Smooth muscle cell (in vitro differentiated cells): Measurements from ENCODE around the gene YY1. TPM values are rescaled to one million over a fixed set of nuclear protein-coding genes. Genes with fewer than 3 reads are reported as not detected.

Source experiments
- DNase-seq: peaks from one replicate; lab custom pipeline; 2025; ENCODE audit not compliant: unreplicated experiment; lab: John Stamatoyannopoulos, UW
- H2AFZ ChIP-seq: fragments of 200-600 bp; sonication (generic); 2 replicates; pipeline ENCODE4 v1.6.0; 2016; ENCODE audit warnings: antibody characterized with exemption, low read depth, mild to moderate bottlenecking
- H3F3A ChIP-seq: fragments of 200-600 bp; sonication (generic); 2 replicates; pipeline ENCODE4 v1.6.0; 2017; ENCODE audit warnings: antibody characterized with exemption, low read depth
- H3K27ac ChIP-seq: fragments of 200-600 bp; sonication (generic); 2 replicates; pipeline ENCODE4 v1.5.1; 2016; ENCODE audit warnings: low read depth, mild to moderate bottlenecking
- H3K27me3 ChIP-seq: fragments of 200-600 bp; sonication (generic); 2 replicates; pipeline ENCODE4 v1.6.1; 2016; ENCODE audit warnings: low read depth, mild to moderate bottlenecking
- H3K36me3 ChIP-seq: fragments of 200-600 bp; sonication (generic); 2 replicates; pipeline ENCODE4 v1.5.1; 2016; ENCODE audit warnings: low read depth
- H3K4me1 ChIP-seq: fragments of 200-600 bp; sonication (generic); 2 replicates; pipeline ENCODE4 v1.5.1; 2016; ENCODE audit warnings: low read depth
- H3K4me2 ChIP-seq: fragments of 200-600 bp; sonication (generic); 2 replicates; pipeline ENCODE4 v1.6.0; 2016; ENCODE audit warnings: mild to moderate bottlenecking
- H3K4me3 ChIP-seq: fragments of 200-600 bp; sonication (generic); 2 replicates; pipeline ENCODE4 v1.5.1; 2016; ENCODE audit warnings: mild to moderate bottlenecking
- H3K79me2 ChIP-seq: fragments of 200-600 bp; sonication (generic); 2 replicates; pipeline ENCODE4 v1.6.0; 2016; ENCODE audit warnings: low read depth, mild to moderate bottlenecking
- H3K9ac ChIP-seq: fragments of 200-600 bp; sonication (generic); 2 replicates; pipeline ENCODE4 v1.6.0; 2016; ENCODE audit warnings: low read depth
- H3K9me3 ChIP-seq: fragments of 200-600 bp; sonication (generic); replicated peaks from 2 replicates; pipeline ENCODE4 v1.5.1; 2016; ENCODE audit warnings: low read depth
- H4K20me1 ChIP-seq: fragments of 200-600 bp; sonication (generic); 2 replicates; pipeline ENCODE4 v1.6.0; 2016; ENCODE audit warnings: low read depth
- WGBS: methylation state at CpG from one replicate; pipeline ENCODE4 v1.1.7; 2016; ENCODE audit warnings: low lambda C conversion rate; 5-methylcytosine and 5-hydroxymethylcytosine counted together
- polyA plus RNA-seq: library from polyadenylated mRNA; unstranded; fragments of >200 nt; fragmentation: Nextera tagmentation; extraction: Ambion mirVana; gene quantifications from 2 replicates; pipeline ENCODE4 v1.2.1, GENCODE V29; 2016
- total RNA-seq: library from RNA; depleted of rRNA; stranded (reverse); fragments of >200 nt; gene quantifications from 2 replicates; pipeline ENCODE4 v1.2.3, GENCODE V29; 2014
- TF ChIP-seq, protein P1 (sequence below): fragments of 200-600 bp; sonication (generic); IDR thresholded peaks from 2 replicates; pipeline ENCODE4 v1.5.1; 2017; ENCODE audit warnings: borderline replicate concordance, mild to moderate bottlenecking, antibody characterized with exemption; ENCODE audit not compliant: insufficient read depth, poor library complexity, severe bottlenecking

YY1 gene
- total and polyA plus RNA-seq, 2 experiments from 2014 or later = 28.2 to 48.7 TPM

GRCh38 chr14:100240668-100241032 is 1.7 kb downstream of the YY1 start:
- peak overlapping the region; percentile 95 for H3K4me3 ChIP-seq
- H3K9ac ChIP-seq = peak overlapping the region; percentile 93
- H3K27ac ChIP-seq = peak overlapping the region; percentile 96
- H3K4me2 ChIP-seq = peak overlapping the region; percentile 98
- no peaks in the 10 kb centered on the region for H3K9me3 ChIP-seq
- H3F3A ChIP-seq = peaks cover 15% of the 10 kb centered on the region
- H3K79me2 ChIP-seq = peaks cover 83% of the 10 kb centered on the region
- DNase-seq = no peak
- under 1% methylated on average over 13 of the region's 13 CpGs for WGBS
- no peaks in the 10 kb centered on the region for H3K27me3 ChIP-seq
- TF ChIP-seq, protein P1, sequence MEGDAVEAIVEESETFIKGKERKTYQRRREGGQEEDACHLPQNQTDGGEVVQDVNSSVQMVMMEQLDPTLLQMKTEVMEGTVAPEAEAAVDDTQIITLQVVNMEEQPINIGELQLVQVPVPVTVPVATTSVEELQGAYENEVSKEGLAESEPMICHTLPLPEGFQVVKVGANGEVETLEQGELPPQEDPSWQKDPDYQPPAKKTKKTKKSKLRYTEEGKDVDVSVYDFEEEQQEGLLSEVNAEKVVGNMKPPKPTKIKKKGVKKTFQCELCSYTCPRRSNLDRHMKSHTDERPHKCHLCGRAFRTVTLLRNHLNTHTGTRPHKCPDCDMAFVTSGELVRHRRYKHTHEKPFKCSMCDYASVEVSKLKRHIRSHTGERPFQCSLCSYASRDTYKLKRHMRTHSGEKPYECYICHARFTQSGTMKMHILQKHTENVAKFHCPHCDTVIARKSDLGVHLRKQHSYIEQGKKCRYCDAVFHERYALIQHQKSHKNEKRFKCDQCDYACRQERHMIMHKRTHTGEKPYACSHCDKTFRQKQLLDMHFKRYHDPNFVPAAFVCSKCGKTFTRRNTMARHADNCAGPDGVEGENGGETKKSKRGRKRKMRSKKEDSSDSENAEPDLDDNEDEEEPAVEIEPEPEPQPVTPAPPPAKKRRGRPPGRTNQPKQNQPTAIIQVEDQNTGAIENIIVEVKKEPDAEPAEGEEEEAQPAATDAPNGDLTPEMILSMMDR = no peak
- peaks cover 21% of the 10 kb centered on the region for H3K4me1 ChIP-seq
- peaks cover 74% of the 10 kb centered on the region for H4K20me1 ChIP-seq
- no peaks in the 10 kb centered on the region for H3K36me3 ChIP-seq
- no peak overlapping the region for H2AFZ ChIP-seq

DNA sequence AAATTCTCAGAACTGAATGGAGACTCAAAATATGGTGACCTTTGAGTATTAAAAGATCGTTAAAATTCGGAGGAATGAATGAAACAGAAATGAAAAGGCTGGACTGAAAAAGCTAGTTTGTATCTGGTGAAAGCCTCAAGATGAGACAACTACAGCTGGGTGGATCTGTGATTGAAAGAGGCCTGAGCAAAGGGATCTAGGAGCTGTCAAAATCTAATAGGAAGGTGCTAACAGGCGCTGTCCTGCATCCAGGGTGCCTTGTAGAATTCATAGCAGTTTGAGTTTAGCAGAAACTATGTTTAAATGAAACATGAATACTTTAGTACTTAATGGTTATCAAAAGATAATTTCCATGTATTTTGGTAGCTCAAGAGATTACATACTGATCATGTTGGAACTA is 2.3 kb downstream of the YY1 start:
- H3K79me2 ChIP-seq = peaks cover 83% of the 10 kb centered on the region
- peak overlapping the region; percentile 93 for H3K9ac ChIP-seq
- peak overlapping the region; percentile 96 for H3K27ac ChIP-seq
- no peaks in the 10 kb centered on the region for H3K36me3 ChIP-seq
- no peaks in the 10 kb centered on the region for H3K27me3 ChIP-seq
- DNase-seq = no peak
- peak overlapping the region; percentile 95 for H3K4me3 ChIP-seq
- H3K9me3 ChIP-seq = no peaks in the 10 kb centered on the region
- TF ChIP-seq, protein P1 = no peak
- WGBS = 61% methylated on average over 3 of the region's 3 CpGs
- H4K20me1 ChIP-seq = peaks cover 74% of the 10 kb centered on the region
- H2AFZ ChIP-seq = no peak overlapping the region
- H3K4me1 ChIP-seq = peaks cover 21% of the 10 kb centered on the region
- peaks cover 15% of the 10 kb centered on the region for H3F3A ChIP-seq
- peak overlapping the region; percentile 98 for H3K4me2 ChIP-seq

GRCh38 chr14:100243020-100243419 is 4.1 kb downstream of the YY1 start:
- H2AFZ ChIP-seq = no peak overlapping the region
- no peak overlapping the region for H3K4me3 ChIP-seq
- peaks cover 77% of the 10 kb centered on the region for H4K20me1 ChIP-seq
- TF ChIP-seq, protein P1 = no peak
- H3K27me3 ChIP-seq = no peaks in the 10 kb centered on the region
- no peaks in the 10 kb centered on the region for H3K36me3 ChIP-seq
- H3K79me2 ChIP-seq = peaks cover 83% of the 10 kb centered on the region
- no peak for DNase-seq
- H3K4me1 ChIP-seq = peaks cover 9% of the 10 kb centered on the region
- no peak overlapping the region for H3K27ac ChIP-seq
- H3K4me2 ChIP-seq = no peak overlapping the region
- no peak overlapping the region for H3K9ac ChIP-seq
- WGBS = 99% methylated on average over 3 of the region's 3 CpGs
- H3F3A ChIP-seq = peaks cover 15% of the 10 kb centered on the region
- no peaks in the 10 kb centered on the region for H3K9me3 ChIP-seq

- TF ChIP-seq, protein P1 = peak; percentile 56
- Histone ChIP-seq H3K27me3 (no peaks in the 10 kb centered on the region), H3K4me1 (no peaks in the 10 kb centered on the region), H3K4me2 (no peak overlapping the region), H2AFZ (no peak overlapping the region), H3K27ac (peak overlapping the region; percentile 7), H3K36me3 (no peaks in the 10 kb centered on the region), H3K9ac (no peak overlapping the region), H3K4me3 (no peak overlapping the region), H3F3A (no peaks in the 10 kb centered on the region), H3K9me3 (no peaks in the 10 kb centered on the region), H3K79me2 (peaks cover 100% of the 10 kb centered on the region), H4K20me1 (peaks cover 100% of the 10 kb centered on the region)
- 47% methylated on average over 3 of the region's 3 CpGs for WGBS
- DNase-seq = no peak
Measured at GRCh38 chr14:100246809-100247428, 8.0 kb downstream of the YY1 start.
